SK-N-SH (cell line): ENCODE results near the gene NEURL3.

Experiments used
- GATA2 ChIP-seq: sonication (generic); formaldehyde crosslinking; IDR thresholded peaks from 2 replicates; pipeline ENCODE4 v1.5.0; 2020; ENCODE audit warnings: mild to moderate bottlenecking, missing genetic modification reagents
- JUND ChIP-seq: IDR thresholded peaks from 2 replicates; pipeline ENCODE4 v1.4.0; 2012
- SIN3A ChIP-seq: IDR thresholded peaks from 2 replicates; pipeline ENCODE4 v1.6.1; 2012; ENCODE audit warnings: low read depth, mild to moderate bottlenecking, low read length, moderate library complexity, borderline replicate concordance
- TF ChIP-seq, protein P1 (sequence below): IDR thresholded peaks from 2 replicates; pipeline ENCODE4 v1.4.0; 2012; ENCODE audit warnings: low read depth, borderline replicate concordance
- TF ChIP-seq, protein P2 (sequence below): fragments of 200-600 bp; sonication (generic); IDR thresholded peaks from 2 replicates; pipeline ENCODE4 v1.6.1; 2017; ENCODE audit warnings: antibody characterized with exemption, mild to moderate bottlenecking, moderate library complexity

DNA sequence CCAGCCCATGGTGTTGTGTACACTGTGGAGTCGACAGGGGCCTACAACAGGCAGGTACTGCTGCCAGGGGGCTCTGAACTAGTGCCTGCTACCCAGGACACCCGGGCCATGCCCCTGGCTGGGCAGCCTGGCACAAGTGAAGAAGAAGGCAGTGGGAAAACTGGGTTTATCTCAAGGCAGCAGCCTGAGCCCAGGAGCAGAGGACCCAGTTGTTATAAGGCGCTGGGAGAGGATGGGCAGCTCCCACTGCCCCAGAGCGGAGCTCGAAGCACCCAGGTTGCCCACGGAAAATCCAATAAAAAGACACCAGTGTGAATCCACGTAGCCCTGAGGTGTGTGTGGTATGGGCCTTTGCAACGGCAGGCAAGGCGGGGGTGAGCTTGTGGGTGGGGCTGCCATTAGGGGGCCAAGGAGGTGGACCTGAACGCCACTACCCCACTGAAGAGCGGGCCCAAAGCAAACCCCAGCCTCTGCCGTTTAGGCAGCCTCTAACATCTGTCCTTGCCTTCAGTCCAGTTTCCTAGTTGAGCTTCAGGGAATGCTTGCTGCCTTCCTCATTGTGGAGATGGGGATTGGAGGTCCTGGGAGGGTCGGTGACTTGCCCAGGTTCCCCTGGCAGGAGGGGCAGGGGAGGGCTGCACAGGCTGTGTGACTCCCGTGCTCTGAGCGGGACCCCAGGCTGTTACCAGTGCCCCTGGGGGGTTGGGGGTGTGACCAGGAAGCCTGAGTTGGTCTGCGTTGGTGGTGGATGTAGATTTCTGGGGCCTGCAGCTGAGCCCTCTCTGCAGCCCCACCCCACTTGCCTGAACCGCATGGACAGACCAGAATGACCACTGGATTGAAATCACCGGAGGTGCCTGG, 47.4 kb upstream of the NEURL3 start:
- no peak for TF ChIP-seq GATA2 (CRISPR knock-in tag)
- TF ChIP-seq, protein P1, sequence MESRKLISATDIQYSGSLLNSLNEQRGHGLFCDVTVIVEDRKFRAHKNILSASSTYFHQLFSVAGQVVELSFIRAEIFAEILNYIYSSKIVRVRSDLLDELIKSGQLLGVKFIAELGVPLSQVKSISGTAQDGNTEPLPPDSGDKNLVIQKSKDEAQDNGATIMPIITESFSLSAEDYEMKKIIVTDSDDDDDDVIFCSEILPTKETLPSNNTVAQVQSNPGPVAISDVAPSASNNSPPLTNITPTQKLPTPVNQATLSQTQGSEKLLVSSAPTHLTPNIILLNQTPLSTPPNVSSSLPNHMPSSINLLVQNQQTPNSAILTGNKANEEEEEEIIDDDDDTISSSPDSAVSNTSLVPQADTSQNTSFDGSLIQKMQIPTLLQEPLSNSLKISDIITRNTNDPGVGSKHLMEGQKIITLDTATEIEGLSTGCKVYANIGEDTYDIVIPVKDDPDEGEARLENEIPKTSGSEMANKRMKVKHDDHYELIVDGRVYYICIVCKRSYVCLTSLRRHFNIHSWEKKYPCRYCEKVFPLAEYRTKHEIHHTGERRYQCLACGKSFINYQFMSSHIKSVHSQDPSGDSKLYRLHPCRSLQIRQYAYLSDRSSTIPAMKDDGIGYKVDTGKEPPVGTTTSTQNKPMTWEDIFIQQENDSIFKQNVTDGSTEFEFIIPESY = no peak
- TF ChIP-seq SIN3A = no peak
- TF ChIP-seq, protein P2, sequence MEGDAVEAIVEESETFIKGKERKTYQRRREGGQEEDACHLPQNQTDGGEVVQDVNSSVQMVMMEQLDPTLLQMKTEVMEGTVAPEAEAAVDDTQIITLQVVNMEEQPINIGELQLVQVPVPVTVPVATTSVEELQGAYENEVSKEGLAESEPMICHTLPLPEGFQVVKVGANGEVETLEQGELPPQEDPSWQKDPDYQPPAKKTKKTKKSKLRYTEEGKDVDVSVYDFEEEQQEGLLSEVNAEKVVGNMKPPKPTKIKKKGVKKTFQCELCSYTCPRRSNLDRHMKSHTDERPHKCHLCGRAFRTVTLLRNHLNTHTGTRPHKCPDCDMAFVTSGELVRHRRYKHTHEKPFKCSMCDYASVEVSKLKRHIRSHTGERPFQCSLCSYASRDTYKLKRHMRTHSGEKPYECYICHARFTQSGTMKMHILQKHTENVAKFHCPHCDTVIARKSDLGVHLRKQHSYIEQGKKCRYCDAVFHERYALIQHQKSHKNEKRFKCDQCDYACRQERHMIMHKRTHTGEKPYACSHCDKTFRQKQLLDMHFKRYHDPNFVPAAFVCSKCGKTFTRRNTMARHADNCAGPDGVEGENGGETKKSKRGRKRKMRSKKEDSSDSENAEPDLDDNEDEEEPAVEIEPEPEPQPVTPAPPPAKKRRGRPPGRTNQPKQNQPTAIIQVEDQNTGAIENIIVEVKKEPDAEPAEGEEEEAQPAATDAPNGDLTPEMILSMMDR = no peak
- no peak for TF ChIP-seq JUND
